H1 (cell line): Measurements from ENCODE around the gene ULK3. TPM values are rescaled to one million over a fixed set of nuclear protein-coding genes. Genes with fewer than 3 reads are reported as not detected.

Source experiments
- PHF8 ChIP-seq: fragments of 200-600 bp; sonication (generic); conservative IDR thresholded peaks from 2 replicates; pipeline ENCODE4 v1.7.1; 2012; ENCODE audit warnings: low read depth, mild to moderate bottlenecking, inconsistent platforms, low read length, moderate library complexity
- TAF7 ChIP-seq: optimal IDR thresholded peaks from 2 replicates; pipeline ENCODE3; 2011; ENCODE audit warnings: low read depth, mild to moderate bottlenecking, inconsistent platforms, low read length, moderate library complexity, borderline replicate concordance
- polyA plus RNA-seq, 7 experiments: library from polyadenylated mRNA; depleted of rRNA in 3 of 7; stranded (reverse) in 5 of 7; unstranded in 2 of 7; fragments of >200 nt in 5 of 7; fragments of 200-250 nt in 2 of 7; gene quantifications; 1 replicate in 5 of 7; 2 replicates in 1 of 7; 4 replicates in 1 of 7; pipeline versions ENCODE4 v1.2.1 to v1.2.3, GENCODE V29; 2011 to 2013; ENCODE audit warnings: missing spikeins in 2 of 7, mixed read lengths in 2 of 7
- total RNA-seq: library from RNA; stranded (reverse); fragmentation: NEBNext Ultra II Directional; extraction: Animal tissue kit (Norgen Biotek cat#: 25700); gene quantifications from 2 replicates; pipeline ENCODE4 v1.2.1, GENCODE V29; 2021

Gene ULK3
- total and polyA plus RNA-seq, 2 of the 8 experiments (the other 6 are each of a cell fraction or from before 2014, with no cell fraction given) = 27.1 to 34.4 TPM

DNA sequence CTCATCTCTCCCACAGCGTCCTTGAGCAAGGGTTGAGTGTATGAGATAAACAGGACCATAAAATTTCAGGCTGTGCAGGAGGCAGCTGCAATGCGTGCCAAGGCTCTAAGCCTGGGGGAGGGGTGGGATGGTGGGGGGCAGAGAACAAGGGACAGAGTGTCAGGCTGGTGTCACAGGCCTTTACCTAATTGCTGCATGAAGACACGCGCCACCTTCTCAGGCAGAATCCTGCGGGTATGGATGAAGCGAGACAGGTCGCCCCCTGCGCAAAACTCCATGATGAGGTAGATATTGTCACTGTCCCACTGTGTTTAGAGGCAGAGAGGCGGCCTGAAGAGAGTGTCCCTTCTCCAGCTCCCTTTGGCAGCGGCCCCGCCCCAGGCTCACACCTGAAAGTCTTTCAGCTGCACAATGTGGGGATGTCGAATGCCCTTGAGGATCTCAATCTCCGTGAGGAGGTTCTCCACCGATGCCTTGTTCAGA lies 1.0 kb downstream of the ULK3 start (continued):
- TF ChIP-seq TAF7 = no peak
- TF ChIP-seq PHF8 = no peak
- TF ChIP-seq, all 59 proteins: peak for 0
